HCT116 (cell line): Measurements from ENCODE around the gene SCN10A. TPM values are rescaled to one million over a fixed set of nuclear protein-coding genes. Genes with fewer than 3 reads are reported as not detected.

Source experiments
- ATAC-seq: fragments of 200-7000 bp; cut with Tn5 transposase; 2 replicates; pipeline ENCODE4 v1.9.1; 2020; ENCODE audit warnings: mild to moderate bottlenecking, moderate library complexity
- BruUV-seq: library from RNA; stranded (reverse); fragments of 400-500 nt; replicated peaks from 2 replicates; lab custom pipeline; 2021; lab: Mats Ljungman, UMichigan
- CTCF ChIA-PET: fragments of 300-600 bp; sonication (Branson Sonifier 250); formaldehyde crosslinking; loops from one replicate; lab custom pipeline; 2021; ENCODE audit warnings: antibody characterized with exemption; lab: Charles Lee
- POLR2A ChIA-PET: fragments of 300-600, 350-600 bp; sonication (Branson Sonifier 250); formaldehyde crosslinking; loops from one replicate; lab custom pipeline; 2021; ENCODE audit warnings: antibody characterized with exemption; lab: Charles Lee
- RAD21 ChIA-PET, 2 experiments: fragments of 300-600 bp; sonication (Branson Sonifier 250); formaldehyde crosslinking; loops; one replicate each; lab custom pipeline; 2023; ENCODE audit warnings: low total read pairs in 2 of 2; ENCODE audit not compliant: uncharacterized antibody in 2 of 2, unreplicated experiment in 2 of 2, low non-redundant PET in 1 of 2; lab: Charles Lee
- DNase-seq: peaks from one replicate; pipeline ENCODE4 v3.0.0-alpha.2; 2010; ENCODE audit warnings: low read depth, low spot score
- H2AFZ ChIP-seq: fragments of 200-600 bp; shearing (Covaris generic), sonication (generic); 2 replicates; pipeline ENCODE4 v1.6.1; 2017; ENCODE audit warnings: low read depth, mixed run types, mixed read lengths, antibody characterized with exemption, low read length; ENCODE audit not compliant: poor library complexity, severe bottlenecking
- H3K27ac ChIP-seq: 2 replicates; pipeline ENCODE4 v1.5.1; 2012; ENCODE audit warnings: low read depth, low read length
- H3K27me3 ChIP-seq: fragments of 200-600 bp; sonication (generic); 2 replicates; pipeline ENCODE4 v1.6.1; 2016; ENCODE audit warnings: mixed run types, low read length, mixed read lengths; ENCODE audit not compliant: insufficient read depth
- H3K36me3 ChIP-seq, 2 experiments: fragments of 200-500 bp in 1 of 2; fragments of 200-600 bp in 1 of 2; sonication (Bioruptor generic) in 1 of 2; sonication (generic) in 1 of 2; 2 replicates each; pipeline versions ENCODE4 v1.5.1 to v1.6.1; 2014 to 2016; ENCODE audit warnings: low read length in 2 of 2, inconsistent platforms in 1 of 2, mixed read lengths in 1 of 2, mixed run types in 1 of 2; ENCODE audit not compliant: insufficient read depth in 2 of 2, control insufficient read depth in 1 of 2
- H3K4me1 ChIP-seq, 2 experiments: fragments of 200-600 bp in 1 of 2; sonication (generic) in 1 of 2; 2 replicates each; pipeline versions ENCODE4 v1.5.1 to v1.6.1; 2012 to 2017; ENCODE audit warnings: low read length in 2 of 2, inconsistent platforms in 1 of 2, mild to moderate bottlenecking in 1 of 2, mixed read lengths in 1 of 2, mixed run types in 1 of 2, moderate library complexity in 1 of 2; ENCODE audit not compliant: insufficient read depth in 2 of 2, control insufficient read depth in 1 of 2
- H3K4me2 ChIP-seq: fragments of 200-600 bp; sonication (generic); 2 replicates; pipeline ENCODE4 v1.6.1; 2017; ENCODE audit warnings: mixed run types, low read length, mixed read lengths
- H3K4me3 ChIP-seq, 2 experiments: fragments of 200-600 bp in 1 of 2; sonication (generic) in 1 of 2; replicated peaks in 1 of 2; 2 replicates each; pipeline ENCODE4 v1.5.1; 2011 to 2016; ENCODE audit warnings: low read length in 2 of 2, control low read depth in 1 of 2, low read depth in 1 of 2, mild to moderate bottlenecking in 1 of 2, mixed read lengths in 1 of 2, mixed run types in 1 of 2
- H3K79me2 ChIP-seq: fragments of 200-600 bp; sonication (generic); 2 replicates; pipeline ENCODE4 v1.6.1; 2017; ENCODE audit warnings: mild to moderate bottlenecking, mixed run types, low read length, moderate library complexity, mixed read lengths; ENCODE audit not compliant: insufficient read depth
- H3K9ac ChIP-seq: fragments of 200-600 bp; sonication (generic); 2 replicates; pipeline ENCODE4 v1.6.1; 2016; ENCODE audit warnings: low read length, mixed read lengths
- H3K9me2 ChIP-seq: fragments of 200-600 bp; sonication (generic), shearing (Covaris generic); 2 replicates; pipeline ENCODE4 v1.6.1; 2017; ENCODE audit warnings: mixed run types, mild to moderate bottlenecking, moderate library complexity; ENCODE audit not compliant: insufficient read depth
- H3K9me3 ChIP-seq, 2 experiments: fragments of 200-500 bp in 1 of 2; fragments of 200-600 bp in 1 of 2; sonication (Bioruptor generic) in 1 of 2; sonication (generic) in 1 of 2; 2 replicates each; pipeline ENCODE4 v1.6.1; 2014 to 2017; ENCODE audit warnings: low read length in 2 of 2, mixed read lengths in 2 of 2, inconsistent platforms in 1 of 2, low read depth in 1 of 2, mild to moderate bottlenecking in 1 of 2, mixed run types in 1 of 2, moderate library complexity in 1 of 2; ENCODE audit not compliant: control insufficient read depth in 1 of 2, insufficient read depth in 1 of 2
- H4K20me1 ChIP-seq: fragments of 200-600 bp; sonication (generic), shearing (Covaris generic); 2 replicates; pipeline ENCODE4 v1.6.1; 2017; ENCODE audit warnings: mixed run types, mild to moderate bottlenecking, moderate library complexity; ENCODE audit not compliant: insufficient read depth
- CBX3 ChIP-seq: IDR thresholded peaks from 2 replicates; pipeline ENCODE4 v1.6.1; 2012; ENCODE audit warnings: low read depth
- CTCF ChIP-seq, 3 experiments: fragments of 200-600 bp in 1 of 3; sonication (generic) in 1 of 3; IDR thresholded peaks in 2 of 3; conservative IDR thresholded peaks in 1 of 3; 2 replicates each; pipeline ENCODE4 v1.5.1; 2012 to 2017; ENCODE audit warnings: low read depth in 2 of 3, low read length in 2 of 3, antibody characterized with exemption in 1 of 3, borderline replicate concordance in 1 of 3, control low read depth in 1 of 3, mild to moderate bottlenecking in 1 of 3, mixed read lengths in 1 of 3, mixed run types in 1 of 3, moderate library complexity in 1 of 3; ENCODE audit not compliant: insufficient read depth in 1 of 3
- EGR1 ChIP-seq: IDR thresholded peaks from 2 replicates; pipeline ENCODE4 v1.6.1; 2012; ENCODE audit warnings: low read depth
- EZH2 ChIP-seq: fragments of 200-600 bp; sonication (generic); IDR thresholded peaks from 2 replicates; pipeline ENCODE4 v1.6.1; 2017; ENCODE audit warnings: antibody characterized with exemption, mixed run types
- EZH2phosphoT487 ChIP-seq: fragments of 200-600 bp; IDR thresholded peaks from 2 replicates; pipeline ENCODE4 v1.6.1; 2018; ENCODE audit warnings: antibody characterized with exemption, borderline replicate concordance
- JUND ChIP-seq: IDR thresholded peaks from 2 replicates; pipeline ENCODE4 v1.6.1; 2012
- POLR2A ChIP-seq: IDR thresholded peaks from 2 replicates; pipeline ENCODE4 v1.7.0; 2011; ENCODE audit warnings: borderline replicate concordance; ENCODE audit not compliant: insufficient read depth, insufficient read length; ENCODE audit errors: extremely low read depth
- SRF ChIP-seq: IDR thresholded peaks from 2 replicates; pipeline ENCODE4 v1.6.1; 2012; ENCODE audit warnings: low read depth
- YY1 ChIP-seq: IDR thresholded peaks from 2 replicates; pipeline ENCODE4 v1.6.1; 2011; ENCODE audit warnings: low read length, low read depth, moderate library complexity, mild to moderate bottlenecking; ENCODE audit not compliant: insufficient replicate concordance; ENCODE audit errors: extremely low read depth
- ZFX ChIP-seq: fragments of 450-650 bp; IDR thresholded peaks from 2 replicates; pipeline ENCODE4 v1.6.1; 2017
- ZNF274 ChIP-seq: fragments of 200-500 bp; sonication (Bioruptor generic); IDR thresholded peaks from 2 replicates; pipeline ENCODE4 v1.6.1; 2014; ENCODE audit warnings: mild to moderate bottlenecking, low read depth, low read length, inconsistent platforms
- intact Hi-C: fragments of 100-400 bp; cut with micrococcal nuclease; formaldehyde crosslinking; loops from 2 replicates; pipeline ENCODE4 v1.10.0; 2022
- total RNA-seq: library from RNA; stranded (reverse); gene quantifications from one replicate; pipeline ENCODE4 v1.2.1, GENCODE V29; 2021; ENCODE audit not compliant: unreplicated experiment
- TF ChIP-seq, protein P1 (sequence below): IDR thresholded peaks from 2 replicates; pipeline ENCODE4 v1.6.1; 2011; ENCODE audit warnings: mild to moderate bottlenecking, low read length, moderate library complexity; ENCODE audit not compliant: insufficient replicate concordance; ENCODE audit errors: extremely low read depth

The SCN10A gene
- total RNA-seq, 1 experiment from 2014 or later: not detected

GRCh38 chr3:38837358-38837757 lies 21.3 kb upstream of the SCN10A start:
- no peak for TF ChIP-seq CTCF (IDR thresholded peaks at IDR 0.05 in 2 of 3, conservative IDR thresholded peaks at IDR 0.05 in 1 of 3; ENCODE audit: borderline replicate concordance in 1 of 3, insufficient read depth in 1 of 3, low read depth in 2 of 3, low read length in 2 of 3)
- no peaks in the 10 kb centered on the region for H4K20me1 ChIP-seq
- H3K4me1 ChIP-seq: peaks cover 23 to 37% of the 10 kb centered on the region in 2 experiments
- intact Hi-C loops: no loop called here
- H3K9me3 ChIP-seq: no peaks in the 10 kb centered on the region
- DNase-seq: no peak
- ChIA-PET RAD21 (no interaction called here), CTCF (no interaction called here), POLR2A (no interaction called here)
- H2AFZ ChIP-seq: no peak overlapping the region
- no peak overlapping the region for H3K4me2 ChIP-seq
- H3K9ac ChIP-seq: no peak overlapping the region
- ATAC-seq: 0 out of 2 replicates have a peak, but pooled peaks have one; percentile 25
- no peaks in the 10 kb centered on the region for H3K79me2 ChIP-seq
- no TSS peak for BruUV-seq
- peaks cover 7% of the 10 kb centered on the region for H3K27me3 ChIP-seq
- H3K27ac ChIP-seq: no peak overlapping the region
- H3K4me3 ChIP-seq: no peak overlapping the region
- no peaks in the 10 kb centered on the region for H3K9me2 ChIP-seq
- H3K36me3 ChIP-seq: no peaks in the 10 kb centered on the region

DNA sequence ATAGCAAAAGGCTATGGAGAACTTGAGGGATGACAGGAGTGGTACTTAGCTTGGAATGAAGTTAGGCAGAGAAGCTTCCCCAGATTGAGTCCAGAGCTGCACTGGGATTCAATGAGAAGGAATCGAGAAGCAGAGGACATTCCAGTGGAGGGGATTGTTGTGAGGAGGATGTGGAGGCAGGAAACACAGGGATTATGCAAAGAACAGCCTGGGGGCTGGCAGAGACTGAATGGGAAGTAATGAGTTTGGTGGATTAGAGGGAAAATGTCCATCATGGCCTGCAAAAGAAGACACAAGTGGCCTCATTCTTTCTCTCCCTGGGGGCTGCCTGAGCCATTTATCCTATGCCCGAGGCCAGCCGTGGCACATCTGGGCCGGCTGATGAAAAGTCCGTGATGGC lies 20.5 kb upstream of the SCN10A start:
- peak overlapping the region; percentile 75 for H3K4me2 ChIP-seq
- intact Hi-C loops: no loop called here

More for the DNA sequence above, 20.5 kb upstream of the SCN10A start:
- no TSS peak for BruUV-seq
- Histone ChIP-seq H3K9me2 (no peaks in the 10 kb centered on the region), H3K36me3 (no peaks in the 10 kb centered on the region), H3K27ac (no peak overlapping the region), H3K4me3 (no peak overlapping the region), H3K9me3 (no peaks in the 10 kb centered on the region), H3K27me3 (peaks cover 7% of the 10 kb centered on the region), H2AFZ (peak overlapping the region; percentile 56), H4K20me1 (no peaks in the 10 kb centered on the region), H3K9ac (no peak overlapping the region), H3K4me1 (peaks cover 23 to 39% of the 10 kb centered on the region in 2 experiments), H3K79me2 (no peaks in the 10 kb centered on the region)
- DNase-seq: no peak
- no peak for TF ChIP-seq SRF
- no peak for TF ChIP-seq ZFX
- TF ChIP-seq CTCF (IDR thresholded peaks at IDR 0.05 in 2 of 3, conservative IDR thresholded peaks at IDR 0.05 in 1 of 3; ENCODE audit: borderline replicate concordance in 1 of 3, insufficient read depth in 1 of 3, low read depth in 2 of 3, low read length in 2 of 3): no peak
- TF ChIP-seq, protein P1, sequence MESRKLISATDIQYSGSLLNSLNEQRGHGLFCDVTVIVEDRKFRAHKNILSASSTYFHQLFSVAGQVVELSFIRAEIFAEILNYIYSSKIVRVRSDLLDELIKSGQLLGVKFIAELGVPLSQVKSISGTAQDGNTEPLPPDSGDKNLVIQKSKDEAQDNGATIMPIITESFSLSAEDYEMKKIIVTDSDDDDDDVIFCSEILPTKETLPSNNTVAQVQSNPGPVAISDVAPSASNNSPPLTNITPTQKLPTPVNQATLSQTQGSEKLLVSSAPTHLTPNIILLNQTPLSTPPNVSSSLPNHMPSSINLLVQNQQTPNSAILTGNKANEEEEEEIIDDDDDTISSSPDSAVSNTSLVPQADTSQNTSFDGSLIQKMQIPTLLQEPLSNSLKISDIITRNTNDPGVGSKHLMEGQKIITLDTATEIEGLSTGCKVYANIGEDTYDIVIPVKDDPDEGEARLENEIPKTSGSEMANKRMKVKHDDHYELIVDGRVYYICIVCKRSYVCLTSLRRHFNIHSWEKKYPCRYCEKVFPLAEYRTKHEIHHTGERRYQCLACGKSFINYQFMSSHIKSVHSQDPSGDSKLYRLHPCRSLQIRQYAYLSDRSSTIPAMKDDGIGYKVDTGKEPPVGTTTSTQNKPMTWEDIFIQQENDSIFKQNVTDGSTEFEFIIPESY: no peak
- TF ChIP-seq EZH2: no peak
- TF ChIP-seq POLR2A: no peak
- TF ChIP-seq CBX3: no peak
- TF ChIP-seq ZNF274: no peak
- no peak for TF ChIP-seq EZH2phosphoT487
- no peak for TF ChIP-seq YY1
- TF ChIP-seq EGR1: no peak
- TF ChIP-seq JUND: no peak
- RAD21 ChIA-PET: no interaction called here
- CTCF ChIA-PET: interaction anchor here (0.8 kb wide), 1 partner anchor 318 kb away, joined by 3 read pairs; no protein-coding TSS in a partner anchor
- POLR2A ChIA-PET: no interaction called here
- ATAC-seq: no peak
